ENCODE results near the gene HMMR. TPM values are rescaled to one million over a fixed set of nuclear protein-coding genes. Genes with fewer than 3 reads are reported as not detected.

Gene HMMR
- total and polyA plus RNA-seq, 7 donors = 0.14 to 1.4 (median 0.49) TPM

DNA sequence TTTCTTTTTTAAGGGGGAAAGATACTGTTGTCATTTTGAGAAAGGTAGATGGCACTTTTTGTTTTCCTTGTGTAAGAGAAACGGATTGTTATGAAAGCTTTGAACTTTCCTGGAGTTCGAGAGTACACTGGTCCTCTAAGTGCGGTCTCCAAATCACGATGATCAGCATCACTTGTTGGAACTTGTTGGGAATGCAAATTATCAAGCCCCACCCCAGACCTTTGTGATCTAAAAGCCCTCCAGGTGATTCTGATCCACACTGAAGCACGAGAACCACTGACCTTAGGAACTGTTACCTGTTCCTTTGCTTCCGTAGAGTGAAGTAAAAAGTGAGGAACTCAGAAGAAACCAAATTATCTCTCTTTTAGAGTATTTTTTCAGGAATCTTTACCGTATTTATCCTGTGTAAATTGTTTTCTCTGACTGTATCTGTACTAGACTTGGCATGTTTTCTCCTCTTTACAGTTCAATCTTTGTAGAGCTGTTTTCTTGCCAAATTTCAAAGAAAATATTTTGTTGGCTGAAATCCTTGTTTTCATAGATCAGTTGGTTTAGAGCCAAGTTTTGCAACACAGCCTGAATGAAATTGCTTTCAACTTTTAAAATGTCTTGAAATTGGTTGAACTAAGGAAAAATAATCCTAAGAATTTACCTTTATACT is 49.0 kb downstream of the HMMR start:
- DNase-seq (no peak), ATAC-seq (no peak)
- no peaks in the 10 kb centered on the region for H3K9me3 ChIP-seq
- intact Hi-C loops (cut with DNase I) = no loop called here
- no peaks in the 10 kb centered on the region for H3K27me3 ChIP-seq (ENCODE audit: insufficient read depth in 3 of 3, low read length in 2 of 3)
- TF ChIP-seq, protein P1, sequence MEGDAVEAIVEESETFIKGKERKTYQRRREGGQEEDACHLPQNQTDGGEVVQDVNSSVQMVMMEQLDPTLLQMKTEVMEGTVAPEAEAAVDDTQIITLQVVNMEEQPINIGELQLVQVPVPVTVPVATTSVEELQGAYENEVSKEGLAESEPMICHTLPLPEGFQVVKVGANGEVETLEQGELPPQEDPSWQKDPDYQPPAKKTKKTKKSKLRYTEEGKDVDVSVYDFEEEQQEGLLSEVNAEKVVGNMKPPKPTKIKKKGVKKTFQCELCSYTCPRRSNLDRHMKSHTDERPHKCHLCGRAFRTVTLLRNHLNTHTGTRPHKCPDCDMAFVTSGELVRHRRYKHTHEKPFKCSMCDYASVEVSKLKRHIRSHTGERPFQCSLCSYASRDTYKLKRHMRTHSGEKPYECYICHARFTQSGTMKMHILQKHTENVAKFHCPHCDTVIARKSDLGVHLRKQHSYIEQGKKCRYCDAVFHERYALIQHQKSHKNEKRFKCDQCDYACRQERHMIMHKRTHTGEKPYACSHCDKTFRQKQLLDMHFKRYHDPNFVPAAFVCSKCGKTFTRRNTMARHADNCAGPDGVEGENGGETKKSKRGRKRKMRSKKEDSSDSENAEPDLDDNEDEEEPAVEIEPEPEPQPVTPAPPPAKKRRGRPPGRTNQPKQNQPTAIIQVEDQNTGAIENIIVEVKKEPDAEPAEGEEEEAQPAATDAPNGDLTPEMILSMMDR (IDR thresholded peaks at IDR 0.05) = no peak
- H3K4me3 ChIP-seq = peak overlapping the region; percentile 41
- peak overlapping the region; percentile 99 for H3K27ac ChIP-seq
- peaks cover 50% of the 10 kb centered on the region for H3K4me1 ChIP-seq
- WGBS, 3 donors = 7 to 16% (median 11%) methylated on average over 7 of the region's 7 CpGs
- H3K36me3 ChIP-seq (ENCODE audit: insufficient read depth in 1 of 2, low read depth in 1 of 2) = peaks cover 0 to 24% of the 10 kb centered on the region in 2 donors

GRCh38 chr5:163512526-163512925 is 52.1 kb downstream of the HMMR start:
- no peak for DNase-seq
- no peak for ATAC-seq
- H3K36me3 ChIP-seq (ENCODE audit: insufficient read depth in 1 of 2, low read depth in 1 of 2) = peaks cover 0 to 55% of the 10 kb centered on the region in 2 donors
- TF ChIP-seq, protein P1 (IDR thresholded peaks at IDR 0.05) = no peak
- H3K9me3 ChIP-seq = no peaks in the 10 kb centered on the region
- no peaks in the 10 kb centered on the region for H3K27me3 ChIP-seq (ENCODE audit: insufficient read depth in 3 of 3, low read length in 2 of 3)
- WGBS, 3 donors = 81 to 84% (median 82%) methylated on average over 5 of the region's 5 CpGs
- no peak overlapping the region for H3K27ac ChIP-seq
- H3K4me1 ChIP-seq = peaks cover 44% of the 10 kb centered on the region
- H3K4me3 ChIP-seq = no peak overlapping the region
- intact Hi-C loops (cut with DNase I) = no loop called here

GRCh38 chr5:163525096-163525495 is 64.7 kb downstream of the HMMR start:
- DNase-seq (no peak), ATAC-seq (no peak)
- TF ChIP-seq, protein P1 (IDR thresholded peaks at IDR 0.05) = no peak
- Histone ChIP-seq H3K9me3 (no peaks in the 10 kb centered on the region), H3K36me3 (ENCODE audit: insufficient read depth in 1 of 2, low read depth in 1 of 2) (peaks cover 0 to 13% of the 10 kb centered on the region in 2 donors), H3K4me1 (no peaks in the 10 kb centered on the region), H3K27me3 (ENCODE audit: insufficient read depth in 3 of 3, low read length in 2 of 3) (no peaks in the 10 kb centered on the region), H3K27ac (no peak overlapping the region), H3K4me3 (no peak overlapping the region)
- intact Hi-C loops (cut with DNase I) = no loop called here
- WGBS, 3 donors = 80 to 100% (median 83%) methylated on average over 1 of the region's 1 CpG

DNA sequence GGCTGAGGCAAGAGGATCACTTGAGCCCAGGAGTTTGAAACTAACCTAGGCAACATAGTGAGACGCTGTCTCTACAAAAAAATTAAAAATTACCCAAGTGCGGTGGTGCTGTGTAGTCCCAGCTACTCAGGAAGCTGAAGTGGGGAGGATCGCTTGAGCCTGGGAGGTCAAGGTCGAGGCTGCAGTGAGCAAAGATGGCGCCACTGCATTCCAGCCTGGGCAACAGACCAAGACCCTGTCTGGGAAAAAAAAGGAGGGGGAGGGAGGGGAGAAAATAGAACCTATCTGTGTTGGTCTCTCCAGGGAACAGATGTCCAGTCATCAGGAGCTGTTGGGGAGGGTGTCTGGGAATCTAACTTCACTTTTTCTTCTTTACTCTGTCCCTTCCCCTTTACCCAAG is 69.3 kb downstream of the HMMR start:
- Histone ChIP-seq H3K27me3 (ENCODE audit: insufficient read depth in 3 of 3, low read length in 2 of 3) (no peaks in the 10 kb centered on the region), H3K36me3 (ENCODE audit: insufficient read depth in 1 of 2, low read depth in 1 of 2) (no peaks in the 10 kb centered on the region), H3K4me3 (no peak overlapping the region), H3K27ac (no peak overlapping the region), H3K4me1 (no peaks in the 10 kb centered on the region), H3K9me3 (no peaks in the 10 kb centered on the region)
- 49 to 64% (median 55%) methylated on average over 5 of the region's 5 CpGs for WGBS, 3 donors
- TF ChIP-seq, protein P1 (IDR thresholded peaks at IDR 0.05) = no peak
- DNase-seq (no peak), ATAC-seq (no peak)
- intact Hi-C loops (cut with DNase I) = no loop called here

- Histone ChIP-seq H3K27ac (no peak overlapping the region), H3K27me3 (ENCODE audit: insufficient read depth in 3 of 3, low read length in 2 of 3) (no peaks in the 10 kb centered on the region), H3K36me3 (ENCODE audit: insufficient read depth in 1 of 2, low read depth in 1 of 2) (no peaks in the 10 kb centered on the region), H3K4me3 (no peak overlapping the region), H3K4me1 (no peaks in the 10 kb centered on the region), H3K9me3 (no peaks in the 10 kb centered on the region)
- ATAC-seq (no peak), DNase-seq (no peak)
- 82 to 84% (median 83%) methylated on average over 3 of the region's 3 CpGs for WGBS, 3 donors
- intact Hi-C loops (cut with DNase I) = no loop called here
- TF ChIP-seq, protein P1 (IDR thresholded peaks at IDR 0.05) = no peak
Observed at GRCh38 chr5:163531272-163531671, 70.8 kb downstream of the HMMR start.
